ENCODE data around the gene WSB2. TPM values are rescaled to one million over a fixed set of nuclear protein-coding genes. Genes with fewer than 3 reads are reported as not detected.
A peak's percentile ranks its signal among the peaks of the same experiment; 100 is the strongest.

The WSB2 gene
- total RNA-seq, 1 donor from 2014 or later, result 37.1 TPM

GRCh38 chr12:118038137-118038536, 22.8 kb downstream of the WSB2 start:
- no peak overlapping the region for H3K27ac Mint-ChIP-seq
- H3K4me1 Mint-ChIP-seq, result peaks cover 19% of the 10 kb centered on the region
- peaks cover 47% of the 10 kb centered on the region for H3K36me3 Mint-ChIP-seq
- H3K27me3 Mint-ChIP-seq (ENCODE audit: low read depth), result no peaks in the 10 kb centered on the region
- no peaks in the 10 kb centered on the region for H3K9me3 Mint-ChIP-seq
- DNase-seq (ENCODE audit: low spot score in 2 of 2, unreplicated experiment in 2 of 2), result no peak
- no peak for TF ChIP-seq CTCF (IDR thresholded peaks at IDR 0.05; ENCODE audit: unreplicated experiment)
- no peak overlapping the region for H3K4me3 Mint-ChIP-seq

- Mint-ChIP-seq H3K9me3 (no peaks in the 10 kb centered on the region), H3K4me1 (peaks cover 21% of the 10 kb centered on the region), H3K27ac (no peak overlapping the region), H3K36me3 (peaks cover 38% of the 10 kb centered on the region), H3K4me3 (no peak overlapping the region), H3K27me3 (ENCODE audit: low read depth) (no peaks in the 10 kb centered on the region)
- no peak for TF ChIP-seq CTCF (IDR thresholded peaks at IDR 0.05; ENCODE audit: unreplicated experiment)
- no peak for DNase-seq (ENCODE audit: low spot score in 2 of 2, unreplicated experiment in 2 of 2)
Observed at GRCh38 chr12:118036672-118037411, 24.1 kb downstream of the WSB2 start.

- no peak for TF ChIP-seq CTCF (IDR thresholded peaks at IDR 0.05; ENCODE audit: unreplicated experiment)
- Mint-ChIP-seq H3K4me3 (no peak overlapping the region), H3K9me3 (no peaks in the 10 kb centered on the region), H3K27ac (peak overlapping the region; percentile 72), H3K27me3 (ENCODE audit: low read depth) (no peaks in the 10 kb centered on the region), H3K36me3 (peaks cover 36% of the 10 kb centered on the region), H3K4me1 (peaks cover 21% of the 10 kb centered on the region)
- DNase-seq (ENCODE audit: low spot score in 2 of 2, unreplicated experiment in 2 of 2), result no peak
Observed at GRCh38 chr12:118035190-118036041, 25.6 kb downstream of the WSB2 start.

- H3K4me3 Mint-ChIP-seq, result no peak overlapping the region
- H3K27me3 Mint-ChIP-seq (ENCODE audit: low read depth), result no peaks in the 10 kb centered on the region
- TF ChIP-seq CTCF (IDR thresholded peaks at IDR 0.05; ENCODE audit: unreplicated experiment), result no peak
- H3K27ac Mint-ChIP-seq, result peak overlapping the region; percentile 72
- peaks cover 21% of the 10 kb centered on the region for H3K4me1 Mint-ChIP-seq
- no peak for DNase-seq (ENCODE audit: low spot score in 2 of 2, unreplicated experiment in 2 of 2)
- no peaks in the 10 kb centered on the region for H3K9me3 Mint-ChIP-seq
- peaks cover 36% of the 10 kb centered on the region for H3K36me3 Mint-ChIP-seq
Observed at GRCh38 chr12:118034429-118035189, 26.4 kb downstream of the WSB2 start.

GRCh38 chr12:118033902-118034301, 27.1 kb downstream of the WSB2 start:
- Mint-ChIP-seq H3K4me1 (peaks cover 21% of the 10 kb centered on the region), H3K27ac (peak overlapping the region; percentile 90), H3K36me3 (peaks cover 34% of the 10 kb centered on the region), H3K4me3 (no peak overlapping the region), H3K9me3 (no peaks in the 10 kb centered on the region), H3K27me3 (ENCODE audit: low read depth) (no peaks in the 10 kb centered on the region)
- DNase-seq (ENCODE audit: low spot score in 2 of 2, unreplicated experiment in 2 of 2), result no peak
- TF ChIP-seq CTCF (IDR thresholded peaks at IDR 0.05; ENCODE audit: unreplicated experiment), result no peak

Data from mesothelial cell of epicardium (in vitro differentiated cells).